Activated CD8-positive, alpha-beta T cell treated with anti-CD3 and anti-CD28 coated beads, Interleukin-2, amount 10 ng/mL, durations not matched to agents 7 days and 5 days (primary cell): Measurements from ENCODE around the gene RNF125. TPM values are rescaled to one million over a fixed set of nuclear protein-coding genes. Genes with fewer than 3 reads are reported as not detected.
"Not testable (repeated sequence)": the region's sequence is repeated elsewhere in the genome, so short reads cannot be mapped to it uniquely, and the experiment has no call there.

Experiments
- ATAC-seq: fragments of 150-1000 bp; cut with Tn5 transposase; one replicate; pipeline ENCODE4 v1.10.0; 2021; ENCODE audit warnings: moderate library complexity
- CTCF ChIA-PET: fragments of 350-600 bp; sonication (Branson Sonifier 250); formaldehyde crosslinking; loops from one replicate; lab custom pipeline; 2021; ENCODE audit warnings: antibody characterized with exemption; lab: Charles Lee
- POLR2A ChIA-PET: fragments of 350-600 bp; sonication (Branson Sonifier 250); formaldehyde crosslinking; loops from one replicate; lab custom pipeline; 2021; ENCODE audit warnings: antibody characterized with exemption; lab: Charles Lee
- DNase-seq: peaks from one replicate; pipeline ENCODE4 v3.0.0-alpha.2; 2020
- H3K27ac Mint-ChIP-seq: one replicate; pipeline ENCODE4 v1.8.0; 2021; ENCODE audit warnings: mild to moderate bottlenecking, mixed read lengths
- H3K27me3 Mint-ChIP-seq: one replicate; pipeline ENCODE4 v1.8.0; 2021; ENCODE audit warnings: low read depth, mixed read lengths
- H3K36me3 Mint-ChIP-seq: one replicate; pipeline ENCODE4 v1.8.0; 2021; ENCODE audit warnings: low read depth, mixed read lengths
- H3K4me1 Mint-ChIP-seq: one replicate; pipeline ENCODE4 v1.8.0; 2021; ENCODE audit warnings: low read depth, mixed read lengths
- H3K4me3 Mint-ChIP-seq: one replicate; pipeline ENCODE4 v1.8.0; 2021; ENCODE audit warnings: mild to moderate bottlenecking, mixed read lengths
- H3K9me3 Mint-ChIP-seq: one replicate; pipeline ENCODE4 v1.8.0; 2022; ENCODE audit warnings: mixed read lengths; ENCODE audit not compliant: insufficient read depth
- total RNA-seq, 2 experiments: library from RNA; stranded (reverse); gene quantifications; one replicate each; pipeline ENCODE4 v1.2.3, GENCODE V29; 2021

Gene RNF125
- total RNA-seq, 2 experiments from 2014 or later, result 26.5 to 27.9 TPM

DNA sequence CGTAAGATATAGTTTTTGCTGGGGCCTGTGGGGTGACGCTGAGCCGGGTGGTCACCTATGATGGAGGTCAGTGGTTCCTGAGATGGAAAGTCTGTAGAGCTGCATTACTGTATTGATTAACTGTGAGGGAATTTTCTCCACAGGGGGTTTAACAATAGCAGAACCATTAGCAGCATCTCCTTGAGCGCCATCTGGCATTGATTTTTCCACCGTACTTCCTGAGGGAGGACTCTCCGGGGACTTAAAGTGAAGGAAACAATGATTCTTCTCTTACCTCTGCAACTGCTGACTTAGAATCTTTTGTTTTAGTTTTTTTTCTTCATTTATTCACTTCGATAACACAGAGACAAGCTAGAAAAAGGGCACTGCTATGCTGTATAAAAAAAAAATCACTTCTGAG, 22.6 kb upstream of the RNF125 start:
- ChIA-PET CTCF (no interaction called here), POLR2A (no interaction called here)
- Mint-ChIP-seq H3K4me1 (no peaks in the 10 kb centered on the region), H3K36me3 (no peaks in the 10 kb centered on the region), H3K4me3 (no peak overlapping the region), H3K27ac (no peak overlapping the region), H3K27me3 (peaks cover 2% of the 10 kb centered on the region), H3K9me3 (no peaks in the 10 kb centered on the region)
- DNase-seq (no peak), ATAC-seq (no peak)

DNA sequence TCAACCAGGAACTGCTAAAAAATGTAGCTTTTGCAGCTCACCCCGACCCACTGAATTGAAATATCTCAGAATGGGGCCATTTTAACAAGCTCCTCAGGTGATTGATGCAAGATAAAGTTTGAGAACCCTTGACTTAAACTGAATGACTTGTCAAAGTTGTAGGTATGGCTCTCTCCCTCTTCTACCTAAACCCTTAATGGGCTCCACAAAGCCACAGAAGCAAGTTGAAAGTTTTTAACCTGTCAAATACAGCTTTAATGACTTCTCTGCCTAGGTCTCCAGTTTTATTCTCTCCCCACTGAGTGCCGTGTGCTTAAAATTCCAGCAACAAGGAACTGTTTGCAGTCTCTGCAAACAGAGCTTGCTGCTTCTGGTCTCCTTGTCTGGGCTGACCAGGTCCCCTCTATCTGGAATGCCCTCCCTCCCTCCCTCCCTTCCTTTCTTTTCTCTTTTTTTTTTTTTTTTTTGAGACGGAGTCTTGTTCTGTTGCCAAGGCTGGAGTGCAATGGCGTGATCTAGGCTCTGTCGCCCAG, 19.7 kb upstream of the RNF125 start:
- Mint-ChIP-seq H3K36me3 (no peaks in the 10 kb centered on the region), H3K4me1 (peaks cover 4% of the 10 kb centered on the region), H3K4me3 (no peak overlapping the region), H3K27me3 (peaks cover 2% of the 10 kb centered on the region), H3K27ac (no peak overlapping the region), H3K9me3 (no peaks in the 10 kb centered on the region)
- ChIA-PET POLR2A (interaction anchor here (1.1 kb wide), 1 partner anchor 20 kb away, joined by 4 read pairs; the partner anchor contains the start of gene RNF125), CTCF (no interaction called here)
- ATAC-seq (no peak), DNase-seq (no peak)

- POLR2A ChIA-PET, result not testable (repeated sequence)
Observed at GRCh38 chr18:32001141-32001540, 17.5 kb upstream of the RNF125 start.

DNA sequence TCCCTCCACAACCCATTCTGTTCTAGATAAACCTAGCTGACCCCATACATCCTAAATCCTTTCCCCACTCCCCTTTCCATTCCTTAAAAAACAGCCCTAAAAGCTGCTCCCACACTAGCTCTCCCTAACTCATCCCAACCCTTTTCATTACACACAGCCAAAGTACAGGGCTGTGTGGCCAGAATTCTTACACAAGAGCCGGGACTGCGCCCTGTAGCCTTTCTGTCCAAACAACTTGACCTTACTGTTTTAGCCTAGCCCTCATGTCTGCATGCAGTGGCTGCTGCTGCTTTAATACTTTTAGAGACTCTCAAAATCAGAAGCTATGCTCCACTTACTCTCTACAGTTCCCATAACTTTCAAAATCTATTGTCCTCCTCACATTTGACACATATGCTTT, 14.8 kb upstream of the RNF125 start:
- H3K4me1 Mint-ChIP-seq, CTCF ChIA-PET: not testable (repeated sequence)

More at GRCh38 chr18:32001141-32001540, 17.5 kb upstream of the RNF125 start:
- H3K4me1 Mint-ChIP-seq, H3K9me3 Mint-ChIP-seq, ATAC-seq, CTCF ChIA-PET, H3K36me3 Mint-ChIP-seq, H3K4me3 Mint-ChIP-seq, H3K27me3 Mint-ChIP-seq, DNase-seq, H3K27ac Mint-ChIP-seq: not testable (repeated sequence)

DNA sequence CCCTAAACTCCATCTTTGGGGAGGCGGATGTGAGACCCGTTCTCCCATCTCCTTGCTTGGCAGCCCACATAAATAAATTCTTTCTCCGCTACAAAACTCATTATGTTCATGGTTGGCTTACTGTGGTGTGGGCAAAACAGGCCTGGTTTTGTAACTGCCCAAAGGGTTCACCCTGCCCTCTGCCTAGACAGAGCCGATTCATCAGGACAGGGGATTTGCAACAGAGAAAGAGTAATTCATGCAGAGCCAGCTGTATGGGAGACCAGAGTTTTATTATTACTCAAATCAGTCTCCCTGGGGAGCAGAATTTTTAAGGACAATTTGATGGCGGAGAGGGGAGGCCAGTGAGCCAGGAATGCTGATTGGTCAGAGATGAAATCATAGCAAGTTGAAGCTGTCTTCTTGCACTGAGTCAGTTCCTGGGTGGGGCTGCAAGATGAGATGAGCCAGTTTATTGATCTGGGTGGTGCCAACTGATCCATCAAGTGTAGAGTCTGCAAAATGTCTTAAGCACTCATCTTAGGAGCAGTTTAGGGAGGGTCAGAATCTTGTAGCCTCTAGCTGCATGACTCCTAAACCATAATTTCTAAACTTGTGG, 8.4 kb upstream of the RNF125 start:
- ChIA-PET CTCF (no interaction called here), POLR2A (no interaction called here)
- Mint-ChIP-seq H3K9me3 (no peaks in the 10 kb centered on the region), H3K4me3 (no peak overlapping the region), H3K27ac (peak overlapping the region; percentile 13), H3K27me3 (no peaks in the 10 kb centered on the region), H3K36me3 (no peaks in the 10 kb centered on the region), H3K4me1 (peaks cover 11% of the 10 kb centered on the region)
- ATAC-seq (no peak), DNase-seq (no peak)

More for the DNA sequence above, 14.8 kb upstream of the RNF125 start:
- not testable (repeated sequence) for H3K9me3 Mint-ChIP-seq, H3K27ac Mint-ChIP-seq, H3K4me3 Mint-ChIP-seq, H3K27me3 Mint-ChIP-seq, ATAC-seq, H3K36me3 Mint-ChIP-seq, DNase-seq
- POLR2A ChIA-PET, result interaction anchor here (0.9 kb wide), 1 partner anchor 15 kb away, joined by 3 read pairs; no protein-coding TSS in a partner anchor

GRCh38 chr18:32011193-32011592, 7.4 kb upstream of the RNF125 start:
- ChIA-PET CTCF (no interaction called here), POLR2A (no interaction called here)
- Mint-ChIP-seq H3K4me3 (no peak overlapping the region), H3K36me3 (no peaks in the 10 kb centered on the region), H3K4me1 (peaks cover 17% of the 10 kb centered on the region), H3K9me3 (no peaks in the 10 kb centered on the region), H3K27me3 (no peaks in the 10 kb centered on the region), H3K27ac (no peak overlapping the region)
- ATAC-seq (no peak), DNase-seq (no peak)

DNA sequence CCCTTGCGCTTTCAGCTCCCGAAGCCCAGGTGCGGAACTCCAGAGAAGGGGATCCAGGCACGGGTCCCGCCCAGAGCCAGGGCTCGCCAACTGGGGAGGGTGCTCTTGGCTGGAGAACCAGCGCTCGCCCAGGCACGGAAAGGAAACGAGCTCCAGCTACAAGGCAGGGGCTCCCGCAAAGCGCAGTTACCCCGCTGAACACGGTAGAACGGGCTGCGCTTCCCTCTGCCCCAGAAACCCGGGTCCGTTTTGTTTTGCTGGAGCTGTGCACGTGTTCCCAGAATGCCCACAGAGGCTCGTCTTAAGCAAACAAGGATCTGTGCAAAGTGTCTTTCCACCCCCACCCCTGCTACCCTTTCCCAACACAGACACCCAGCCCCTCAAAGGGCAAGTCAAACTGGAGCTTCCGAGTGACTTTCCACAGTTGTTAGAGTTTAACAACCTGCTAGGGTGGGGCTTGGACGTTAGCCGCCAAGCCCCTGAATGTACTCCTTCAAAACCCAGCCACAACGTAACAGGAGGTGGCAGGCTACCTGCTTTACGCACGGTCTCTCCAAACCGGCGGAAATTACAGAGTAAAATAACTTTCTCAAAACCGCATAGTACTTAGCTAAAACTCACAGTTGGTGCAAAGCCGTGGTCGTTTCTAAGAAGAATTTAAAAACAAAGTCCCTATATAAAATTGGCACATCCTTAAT, 775 bp downstream of the RNF125 start:
- peak; percentile 79 for DNase-seq

GRCh38 chr18:32019949-32020625, 1.5 kb downstream of the RNF125 start:
- POLR2A ChIA-PET, result interaction anchor here (0.7 to 2.6 kb wide), 24 partner anchors 8 to 138 kb away, joined by 3 to 70 read pairs (median 6); partner anchors contain the start of genes RNF138 and TRAPPC8
- Mint-ChIP-seq H3K4me1 (peaks cover 62% of the 10 kb centered on the region), H3K27ac (peak overlapping the region; percentile 99)

More for the DNA sequence above, 775 bp downstream of the RNF125 start:
- ChIA-PET CTCF (interaction anchor here (0.9 to 2.6 kb wide), 22 partner anchors 16 to 119 kb away, joined by 3 to 44 read pairs (median 6); partner anchors contain the start of genes RNF138 and TRAPPC8), POLR2A (interaction anchor here (0.6 to 2.6 kb wide), 29 partner anchors 9 to 138 kb away, joined by 3 to 70 read pairs (median 6); partner anchors contain the start of genes RNF138 and TRAPPC8)
- peak overlapping the region; percentile 99 for H3K27ac Mint-ChIP-seq
- peak overlapping the region; percentile 100 for H3K4me3 Mint-ChIP-seq
- H3K4me1 Mint-ChIP-seq, result peaks cover 55% of the 10 kb centered on the region
- ATAC-seq, result peak; percentile 28
- peaks cover 35% of the 10 kb centered on the region for H3K36me3 Mint-ChIP-seq
- H3K9me3 Mint-ChIP-seq, result no peaks in the 10 kb centered on the region
- no peaks in the 10 kb centered on the region for H3K27me3 Mint-ChIP-seq

DNA sequence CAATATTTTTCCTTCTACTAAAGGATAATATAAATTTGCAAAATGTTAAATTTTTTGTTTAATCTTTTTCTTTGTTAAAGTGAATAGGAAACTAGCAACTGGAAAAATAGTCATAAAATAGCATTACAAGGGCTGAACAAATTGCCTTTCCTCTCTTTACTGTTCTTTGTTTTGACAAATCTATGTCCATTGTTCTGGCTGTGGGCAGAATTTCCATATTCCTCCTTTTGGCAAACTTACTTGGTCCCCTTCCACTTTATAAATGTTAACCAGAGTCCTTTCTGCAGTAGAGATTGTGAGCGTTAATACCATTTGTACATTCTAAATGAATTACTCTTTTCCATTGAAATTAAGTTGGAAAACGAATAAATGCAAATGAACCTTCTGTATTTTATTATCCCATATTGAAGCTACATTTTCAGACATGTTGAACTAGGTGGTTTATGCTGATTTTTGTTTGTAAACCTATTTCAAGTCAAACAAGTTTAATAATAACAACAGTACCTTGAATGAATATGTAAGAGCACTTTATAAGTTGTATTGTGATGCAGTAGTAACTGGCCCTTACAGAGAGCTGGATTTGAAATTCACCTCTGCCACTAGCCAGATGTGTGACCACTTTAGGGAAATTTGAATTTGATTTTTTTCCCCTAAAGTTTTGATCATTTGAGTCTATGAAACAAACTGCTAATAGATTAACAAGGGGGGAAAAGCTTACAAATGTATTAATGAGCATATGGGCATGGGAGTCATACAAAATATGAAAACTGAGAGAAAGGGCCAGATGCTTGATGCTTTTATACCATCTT, 3.3 kb downstream of the RNF125 start:
- H3K9me3 Mint-ChIP-seq, result no peaks in the 10 kb centered on the region
- no peak for DNase-seq
- no peaks in the 10 kb centered on the region for H3K27me3 Mint-ChIP-seq
- peaks cover 48% of the 10 kb centered on the region for H3K36me3 Mint-ChIP-seq
- H3K27ac Mint-ChIP-seq, result peak overlapping the region; percentile 1
- ChIA-PET POLR2A (interaction anchor here (0.8 to 1.3 kb wide), 5 partner anchors 50 to 82 kb away, joined by 3 to 4 read pairs (median 3); partner anchors contain the start of genes RNF138 and TRAPPC8), CTCF (interaction anchor here (1.0 to 2.2 kb wide), 4 partner anchors 19 to 79 kb away, joined by 3 to 10 read pairs (median 4); partner anchors contain the start of gene TRAPPC8)
- ATAC-seq, result no peak
- peaks cover 68% of the 10 kb centered on the region for H3K4me1 Mint-ChIP-seq
- peak overlapping the region; percentile 100 for H3K4me3 Mint-ChIP-seq

More at GRCh38 chr18:32019949-32020625, 1.5 kb downstream of the RNF125 start:
- ATAC-seq (peak; percentile 26), DNase-seq (peak; percentile 78)
- not testable (repeated sequence) for H3K27me3 Mint-ChIP-seq, H3K9me3 Mint-ChIP-seq
- H3K4me3 Mint-ChIP-seq, result peak overlapping the region; percentile 100
- CTCF ChIA-PET, result interaction anchor here (1.0 to 2.6 kb wide), 19 partner anchors 19 to 119 kb away, joined by 3 to 44 read pairs (median 8); partner anchors contain the start of genes RNF138 and TRAPPC8
- peaks cover 39% of the 10 kb centered on the region for H3K36me3 Mint-ChIP-seq

DNA sequence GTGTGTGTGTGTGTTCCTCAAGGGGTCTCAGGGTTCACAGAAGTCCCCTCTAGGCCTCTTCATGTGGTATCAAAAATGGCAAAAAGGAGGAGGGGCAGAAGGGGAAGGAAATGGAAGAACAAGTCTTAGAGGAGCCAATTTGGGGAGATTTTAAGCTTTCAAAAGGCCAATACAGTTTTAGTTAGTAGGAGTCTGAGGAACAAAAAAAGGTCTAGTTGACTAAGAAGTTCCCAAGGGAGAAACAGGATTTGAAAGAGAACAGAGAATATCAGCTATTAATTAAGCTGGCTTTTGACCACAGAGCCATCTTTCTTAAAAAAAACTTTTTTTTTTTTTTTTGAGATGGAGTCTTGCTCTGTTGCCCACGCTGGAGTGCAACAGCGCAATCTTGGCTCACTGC, 7.1 kb downstream of the RNF125 start:
- Mint-ChIP-seq H3K9me3 (no peaks in the 10 kb centered on the region), H3K4me1 (peaks cover 84% of the 10 kb centered on the region), H3K27ac (peak overlapping the region; percentile 82), H3K36me3 (peaks cover 66% of the 10 kb centered on the region), H3K4me3 (peak overlapping the region; percentile 73), H3K27me3 (no peaks in the 10 kb centered on the region)
- ChIA-PET POLR2A (interaction anchor here (0.6 to 2.2 kb wide), 3 partner anchors 14 to 66 kb away, joined by 3 to 14 read pairs (median 8); partner anchors contain the start of gene RNF138), CTCF (interaction anchor here (0.6 to 5.4 kb wide), 4 partner anchors 9 to 47 kb away, joined by 3 to 21 read pairs (median 8); no protein-coding TSS in a partner anchor)
- ATAC-seq (peak; percentile 14), DNase-seq (no peak)
